GM19372 (cell line): Measurements from ENCODE around the gene NLRC5.
"Not testable (repeated sequence)": the region's sequence is repeated elsewhere in the genome, so short reads cannot be mapped to it uniquely, and the experiment has no call there.

Source experiments
- ATAC-seq: cut with Tn5 transposase; IDR thresholded peaks from one replicate; pipeline ENCODE4 v1.9.1; 2021; ENCODE audit warnings: mild to moderate bottlenecking, low read depth, moderate library complexity; ENCODE audit not compliant: unreplicated experiment

NLRC5 gene

DNA sequence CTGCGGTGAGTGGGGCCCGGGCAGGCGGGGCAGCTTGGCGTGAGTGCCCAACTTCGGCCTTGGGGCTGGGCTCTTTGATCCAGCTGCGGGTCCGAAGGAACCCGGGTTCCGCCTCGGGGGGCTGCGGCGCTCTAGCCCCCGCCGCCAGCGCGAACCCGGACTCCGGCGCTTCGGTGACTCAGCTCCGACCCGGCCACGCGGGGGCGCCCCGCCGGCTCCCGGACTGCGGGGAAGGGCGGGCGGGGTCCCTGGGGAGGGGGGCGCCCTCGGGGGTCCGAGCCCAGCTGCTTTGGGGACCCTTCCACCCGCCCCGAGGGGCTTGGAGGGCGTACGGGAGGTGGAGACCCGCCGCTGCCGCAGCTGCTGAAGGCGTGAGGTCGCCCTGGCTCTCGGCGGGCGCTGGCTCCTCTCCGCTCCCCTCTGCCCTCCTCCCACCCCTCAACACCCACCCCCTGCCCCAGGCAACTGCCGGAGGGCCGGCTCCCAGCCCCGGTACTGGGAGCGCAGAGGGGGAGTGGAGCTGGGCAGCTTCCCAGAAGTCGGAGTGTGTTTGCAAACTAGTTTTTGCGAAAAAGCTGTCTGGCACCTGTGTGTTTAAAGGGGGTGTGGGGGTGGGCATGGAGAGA, 103.5 kb downstream of the NLRC5 start:
- no peak for ATAC-seq

DNA sequence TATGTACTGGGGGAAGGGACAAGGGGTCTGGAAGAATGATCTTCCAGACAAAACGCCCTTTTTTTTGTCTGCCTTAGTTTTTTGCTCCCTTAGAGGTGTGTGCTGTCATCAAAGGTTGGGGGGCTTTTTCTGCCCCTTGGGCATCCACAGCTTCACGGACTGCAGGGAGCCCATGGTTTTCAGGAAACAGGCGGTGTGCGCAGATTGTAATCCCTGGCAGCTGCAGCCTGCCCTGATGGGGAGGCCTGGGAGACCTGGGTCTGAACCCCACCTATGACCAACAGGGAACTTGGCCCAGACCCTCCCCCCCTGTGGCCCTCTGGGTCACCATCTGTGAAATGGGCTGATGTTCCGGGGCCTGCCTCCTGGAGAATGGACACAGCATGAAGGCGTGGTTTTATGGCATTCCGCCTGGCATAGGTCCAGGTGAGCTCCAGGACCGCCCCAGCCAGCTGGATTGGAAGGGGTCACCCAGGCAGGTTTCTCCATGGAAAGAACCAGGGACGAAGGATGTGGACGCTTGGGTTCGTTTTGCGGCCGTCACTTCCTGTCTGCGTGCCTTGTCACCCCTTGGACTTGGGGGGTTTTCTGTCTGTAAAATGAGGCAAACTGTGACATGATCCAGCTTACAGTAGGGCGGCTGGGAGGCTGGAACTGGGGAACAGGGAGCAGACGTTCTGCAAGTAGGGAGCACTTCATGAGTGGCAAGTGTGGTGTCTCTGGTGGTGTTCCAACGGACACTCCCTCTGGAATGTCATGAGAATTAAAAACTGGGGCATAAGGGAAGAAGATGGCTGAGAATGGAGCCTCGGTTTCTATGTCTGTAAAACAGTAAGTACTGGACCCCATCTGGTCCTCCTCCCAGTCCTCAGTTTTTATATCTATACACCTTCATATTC, 104.6 kb downstream of the NLRC5 start:
- ATAC-seq = no peak

DNA sequence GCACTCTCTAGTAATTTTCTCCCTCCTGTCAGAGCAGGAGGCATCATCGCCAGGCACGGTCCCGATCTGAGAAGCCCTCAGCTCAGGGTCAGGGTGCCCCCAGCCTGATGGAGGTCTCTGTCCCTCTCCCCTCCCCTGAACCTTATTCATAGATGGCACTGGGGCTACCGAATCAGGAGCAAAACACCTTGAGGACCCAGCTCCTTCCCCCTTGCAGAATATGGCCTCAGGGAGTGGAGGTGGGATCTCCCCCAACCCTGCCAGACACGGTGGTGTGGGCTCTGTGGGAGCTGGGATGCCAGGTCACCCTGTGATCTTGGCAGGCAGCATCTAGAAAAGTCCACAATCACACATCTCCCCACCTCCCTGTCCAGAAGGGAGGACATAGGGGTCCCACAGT, 105.6 kb downstream of the NLRC5 start:
- ATAC-seq = no peak

DNA sequence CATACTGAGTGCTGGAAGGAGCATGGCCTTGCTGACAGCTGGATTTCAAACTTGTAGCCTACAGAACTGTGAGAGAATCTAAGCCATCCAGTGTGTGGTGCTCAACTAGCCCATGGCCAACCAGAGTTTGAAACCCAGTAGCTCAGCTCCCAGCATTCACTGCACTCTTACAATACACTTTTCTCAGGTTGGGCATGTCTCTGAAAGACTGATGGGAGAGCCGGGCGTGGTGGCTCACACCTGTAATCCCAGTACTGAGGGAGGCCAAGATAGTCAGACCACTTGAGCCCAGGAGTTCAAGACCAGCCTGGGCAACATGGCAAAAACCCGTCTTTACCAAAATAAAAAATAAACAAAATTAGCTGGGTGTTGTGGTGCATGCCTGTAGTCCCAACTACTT, 106.8 kb downstream of the NLRC5 start:
- no peak for ATAC-seq

DNA sequence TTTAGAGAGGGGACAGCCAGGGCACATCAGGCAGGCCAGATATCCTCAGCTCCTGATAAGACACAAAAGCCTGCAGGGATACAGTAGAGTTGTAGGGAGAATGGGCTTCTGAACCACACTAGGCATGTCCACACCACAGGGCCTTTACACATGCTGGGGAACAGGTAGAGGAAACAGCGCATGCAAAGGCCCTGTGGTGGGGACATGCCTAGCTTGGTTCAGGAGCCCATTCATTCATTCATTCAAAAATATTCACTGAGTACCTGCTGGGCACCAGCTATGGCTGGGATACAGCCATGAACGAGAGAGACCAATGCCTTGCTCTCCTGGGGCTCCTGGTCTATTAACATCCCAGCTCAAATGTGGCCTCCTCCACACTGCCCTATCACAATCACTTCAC, 107.4 kb downstream of the NLRC5 start:
- no peak for ATAC-seq

DNA sequence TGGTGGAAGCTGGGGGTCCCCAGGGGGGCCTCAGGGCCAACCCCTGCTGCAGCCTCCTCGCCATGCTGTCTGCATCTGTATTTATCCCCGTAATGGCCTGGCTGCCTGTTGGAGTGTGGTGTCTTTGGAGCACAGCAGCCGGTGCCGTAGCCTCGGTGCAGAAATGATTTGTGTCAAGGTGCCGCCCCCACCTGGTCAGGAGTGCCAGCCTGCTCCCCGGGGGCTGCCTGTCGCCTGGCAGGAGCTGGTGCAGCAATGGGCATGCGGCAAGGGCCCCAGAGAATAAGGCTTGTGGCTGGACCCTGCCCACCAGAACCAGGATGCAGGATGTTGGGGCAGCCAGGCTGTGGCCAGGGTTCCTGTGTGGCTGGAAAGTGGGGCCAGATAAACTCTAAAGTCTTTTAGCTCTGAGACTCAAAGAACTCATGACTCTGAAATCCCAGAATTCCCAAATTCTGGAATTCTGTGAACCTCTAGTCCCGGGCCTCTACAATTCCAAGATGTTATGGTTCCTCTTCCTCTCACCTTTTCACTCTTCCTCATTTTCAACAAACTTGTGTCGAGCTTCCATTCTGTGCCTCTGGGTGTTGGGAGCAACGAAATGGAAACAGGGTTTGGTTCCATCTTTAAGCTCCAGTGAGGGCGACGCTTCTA, 109.0 kb downstream of the NLRC5 start:
- ATAC-seq = no peak

DNA sequence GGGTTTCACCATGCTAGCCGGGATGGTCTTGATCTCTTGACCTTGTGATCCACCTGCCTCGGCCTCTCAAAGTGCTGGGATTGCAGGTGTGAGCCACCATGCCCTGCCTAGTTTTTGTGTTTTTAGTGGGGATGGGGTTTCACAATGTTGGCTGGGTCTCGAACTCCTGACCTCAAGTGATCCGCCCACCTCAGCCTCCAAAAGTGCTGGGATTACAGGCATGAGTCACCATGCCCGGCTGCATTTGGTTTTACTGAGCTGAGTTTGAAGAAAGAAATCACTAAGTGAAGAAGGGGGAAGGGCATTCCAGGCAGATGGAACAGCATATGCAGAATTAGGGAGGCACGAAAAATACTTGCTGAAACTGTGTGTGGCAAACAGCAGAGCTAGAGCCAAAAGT, 110.6 kb downstream of the NLRC5 start:
- ATAC-seq = not testable (repeated sequence)

DNA sequence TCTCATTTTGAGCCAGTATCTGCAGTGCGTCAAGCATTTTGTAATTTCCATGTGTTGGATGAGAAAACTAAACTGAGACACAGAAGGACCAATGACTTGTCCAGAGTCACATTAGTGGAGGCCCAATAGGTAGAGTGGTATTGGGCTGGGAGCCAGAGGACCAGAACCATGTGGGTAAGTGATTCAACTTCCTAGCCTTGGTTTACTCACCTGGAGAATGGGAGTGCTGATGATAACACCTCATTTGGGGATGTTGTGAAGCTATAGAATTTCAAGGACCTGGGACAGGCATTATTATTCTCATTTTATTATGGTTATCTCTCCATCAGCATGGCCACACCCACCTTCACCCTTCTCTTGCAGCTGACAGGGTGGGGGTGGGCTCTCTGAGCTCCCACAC, 111.1 kb downstream of the NLRC5 start:
- no peak for ATAC-seq

DNA sequence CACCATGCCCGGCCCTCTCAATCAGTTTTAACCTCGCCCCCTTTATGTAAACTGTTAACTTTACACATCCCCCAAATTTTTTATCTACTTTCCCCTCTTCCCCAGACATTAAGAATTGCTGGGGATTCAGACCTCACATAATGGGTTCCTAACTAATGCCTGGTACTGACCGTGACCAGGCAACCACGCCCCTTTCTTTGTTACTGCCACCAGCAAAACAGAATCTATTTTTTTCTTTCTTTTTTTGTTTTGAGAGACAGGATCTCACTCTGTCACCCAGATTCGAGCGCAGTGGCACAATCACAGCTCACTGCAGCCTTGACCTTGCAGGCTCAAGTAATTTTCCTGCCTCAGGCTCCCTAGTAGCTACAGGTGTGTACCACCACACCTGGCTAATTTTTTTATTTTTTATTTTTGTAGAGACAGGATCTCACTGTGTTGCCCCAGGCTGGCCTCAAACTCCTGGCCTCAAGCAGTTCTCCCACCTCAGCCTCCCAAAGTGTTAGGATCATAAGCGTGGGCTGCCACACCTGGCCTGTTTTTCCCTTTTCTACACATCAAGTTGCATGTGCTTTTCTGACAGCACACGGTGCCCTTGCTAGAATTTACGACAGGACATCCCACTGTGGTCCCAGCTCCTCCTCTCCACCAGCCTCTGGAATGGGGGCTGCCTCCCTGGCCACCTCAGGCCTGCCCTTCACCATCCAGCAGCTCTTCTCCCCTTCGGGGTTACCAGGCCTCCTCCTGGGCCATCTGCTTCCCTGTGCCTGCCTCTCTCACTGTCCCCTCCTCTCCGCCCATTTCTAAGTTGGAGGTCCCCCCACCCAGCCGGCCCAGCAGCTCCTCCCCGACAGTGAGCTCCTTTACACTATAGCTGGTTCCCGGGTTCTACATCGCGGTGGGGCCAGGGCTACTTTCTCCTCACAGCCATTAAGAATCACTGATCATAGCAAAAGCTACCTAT, 113.8 kb downstream of the NLRC5 start:
- ATAC-seq = no peak

DNA sequence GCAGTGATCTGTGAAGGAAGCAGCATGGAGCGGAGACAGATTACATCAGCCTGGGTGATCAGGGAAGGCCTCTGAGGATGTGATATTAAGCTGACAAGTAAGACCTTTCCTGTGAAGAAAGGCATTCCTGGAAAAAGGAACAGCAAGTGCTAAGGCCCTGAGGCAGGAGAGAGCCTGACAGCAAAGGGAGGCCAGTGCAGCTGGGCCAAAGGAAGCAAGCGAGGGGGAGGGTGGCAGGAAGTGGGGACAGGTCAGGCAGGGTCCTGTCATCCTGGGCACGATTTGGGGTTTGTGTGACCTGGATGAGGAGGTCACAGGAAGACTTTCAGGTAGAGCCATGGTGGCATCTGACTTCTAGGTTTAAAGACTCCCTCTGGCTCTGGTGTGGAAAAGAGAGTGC, 115.3 kb downstream of the NLRC5 start:
- no peak for ATAC-seq

DNA sequence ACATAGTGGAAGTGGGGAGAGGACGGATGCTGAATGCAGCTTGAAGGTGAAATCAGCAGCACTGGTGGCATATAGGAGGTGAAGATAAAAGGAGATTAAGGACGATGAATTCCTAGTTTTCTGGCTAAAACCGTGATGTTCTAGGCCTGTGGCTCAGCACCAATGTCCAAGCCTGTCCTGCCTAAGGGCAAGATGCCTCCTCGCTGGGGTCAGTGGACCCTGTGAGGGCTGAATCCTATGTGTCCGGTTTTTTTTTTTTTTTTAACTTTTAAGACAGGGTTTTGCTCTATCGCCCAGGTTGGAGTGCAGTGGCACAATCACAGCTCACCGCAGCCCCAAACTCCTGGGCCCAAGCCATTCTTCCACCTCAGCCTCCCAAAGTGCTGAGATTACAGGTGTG, 115.8 kb downstream of the NLRC5 start:
- no peak for ATAC-seq

DNA sequence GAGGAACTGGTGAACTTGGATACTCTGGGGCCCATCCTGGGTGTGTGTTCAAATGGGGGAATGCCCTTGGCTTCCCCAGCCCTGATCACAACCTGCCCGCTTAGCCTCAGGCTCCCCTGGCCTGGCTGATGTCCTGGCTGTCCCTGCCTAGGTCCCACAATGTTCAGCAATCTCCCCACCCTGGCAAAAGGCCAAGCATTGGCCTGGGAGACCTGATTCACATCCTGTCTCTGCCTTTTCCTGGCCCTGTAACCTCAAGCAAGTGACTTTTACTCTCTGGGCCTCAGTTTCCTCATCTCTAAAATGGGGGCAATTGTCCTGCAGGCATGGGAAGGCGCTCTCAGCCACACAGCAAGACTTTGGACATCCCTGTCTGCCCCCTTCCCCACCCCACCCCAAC, 117.4 kb downstream of the NLRC5 start:
- ATAC-seq = no peak

DNA sequence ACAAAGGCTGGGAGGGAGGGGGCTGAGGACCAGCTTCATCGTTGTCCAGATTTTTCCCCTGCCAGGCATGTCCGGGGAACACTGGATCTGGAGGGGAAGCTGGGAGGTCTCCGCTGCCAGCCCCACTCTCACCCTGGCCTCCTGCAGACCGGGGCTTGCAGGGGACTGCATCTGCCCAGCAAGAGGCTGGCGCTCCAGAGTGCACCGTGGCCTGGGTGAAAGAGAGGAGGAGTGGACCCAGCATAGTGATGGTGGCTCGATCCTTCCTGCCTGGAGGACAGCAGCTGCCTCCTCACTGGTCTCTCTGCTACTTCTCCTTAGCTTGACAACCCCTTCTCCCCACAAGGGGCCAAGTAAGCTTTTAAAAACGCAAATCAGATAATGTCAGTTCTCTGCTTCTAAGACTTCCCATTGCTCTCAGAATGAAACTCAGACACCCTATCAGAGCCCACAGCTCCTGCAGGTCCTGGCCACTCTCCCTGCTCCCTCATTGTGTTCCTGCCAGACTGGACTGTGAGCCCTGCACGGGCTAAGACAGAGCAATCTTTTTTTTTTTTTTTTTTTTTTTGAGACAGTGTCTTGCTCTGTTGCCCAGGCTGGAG, 118.1 kb downstream of the NLRC5 start:
- ATAC-seq = no peak

DNA sequence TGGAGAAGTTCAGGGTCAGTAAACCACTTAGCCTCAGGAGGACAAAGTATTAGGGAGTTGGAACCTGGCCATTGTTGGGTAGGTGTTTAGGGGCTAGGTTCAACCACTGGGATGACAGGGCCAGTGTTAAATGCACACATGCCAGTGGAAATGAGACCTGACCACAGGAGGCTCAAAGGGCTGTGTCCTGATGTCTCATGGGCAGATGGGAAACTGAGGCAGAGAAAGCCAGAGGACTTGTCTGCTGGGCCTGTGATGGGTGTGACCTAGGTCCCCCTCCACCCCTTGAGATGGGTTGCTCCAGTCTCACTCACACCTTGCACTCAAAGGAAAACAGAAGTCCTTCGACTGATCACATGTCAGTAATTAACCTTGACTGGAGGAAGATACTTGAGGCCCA, 119.1 kb downstream of the NLRC5 start:
- no peak for ATAC-seq

DNA sequence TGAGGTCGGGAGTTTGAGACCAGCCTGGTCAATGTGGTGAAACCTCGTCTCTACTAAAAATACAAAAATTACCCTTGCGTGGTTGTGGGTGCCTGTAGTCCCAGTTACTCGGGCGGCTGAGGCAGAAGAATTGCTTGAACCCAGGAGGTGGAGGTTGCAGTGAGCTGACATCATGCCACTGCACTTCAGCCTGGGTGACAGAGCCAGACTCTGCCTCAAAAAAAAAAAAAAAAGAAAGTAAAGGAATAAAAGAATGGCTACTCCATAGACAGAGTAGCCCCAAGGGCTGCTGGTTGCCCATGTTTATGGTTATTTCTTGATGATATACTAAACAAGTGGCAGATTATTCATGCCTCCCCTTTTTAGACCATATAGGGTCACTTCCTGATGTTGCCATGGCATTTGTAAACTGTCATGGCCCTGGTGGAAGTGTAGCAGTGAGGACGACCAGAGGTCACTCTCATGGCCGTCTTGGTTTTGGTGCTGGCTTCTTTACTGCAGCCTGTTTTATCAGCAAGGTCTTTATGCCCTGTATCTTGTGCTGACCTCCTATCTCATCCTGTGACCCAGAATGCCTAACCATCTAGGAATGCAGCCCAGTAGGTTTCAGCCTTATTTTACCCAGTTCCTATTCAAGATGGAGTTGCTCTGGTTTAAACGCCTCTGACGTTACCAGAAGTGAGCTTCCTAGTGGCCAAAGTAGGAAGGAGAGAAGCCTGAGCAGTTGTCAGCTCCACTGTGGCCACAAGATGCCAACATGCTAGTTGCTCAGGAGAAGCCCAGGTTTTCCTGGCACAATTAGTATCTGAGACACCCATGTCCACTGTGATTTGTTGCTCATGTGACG, 120.1 kb downstream of the NLRC5 start:
- not testable (repeated sequence) for ATAC-seq

DNA sequence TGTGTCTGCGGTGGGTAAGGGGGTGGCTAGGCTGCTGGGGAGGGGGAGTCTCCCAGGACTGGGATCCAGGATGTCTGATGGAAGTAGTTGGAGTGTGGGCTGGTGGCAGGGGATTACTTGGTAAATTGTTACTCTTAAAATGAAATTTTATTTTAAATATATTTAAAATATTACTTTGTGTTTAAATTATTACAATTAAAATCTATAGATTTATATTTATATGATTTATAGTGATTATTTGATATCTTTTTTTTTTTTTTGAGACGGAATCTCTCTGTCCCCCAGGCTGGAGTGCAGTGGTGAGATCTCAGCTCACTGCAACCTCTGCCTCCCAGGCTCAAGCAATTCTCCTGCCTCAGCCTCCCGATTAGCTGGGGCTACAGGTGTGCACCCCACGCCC, 121.6 kb downstream of the NLRC5 start:
- no peak for ATAC-seq

DNA sequence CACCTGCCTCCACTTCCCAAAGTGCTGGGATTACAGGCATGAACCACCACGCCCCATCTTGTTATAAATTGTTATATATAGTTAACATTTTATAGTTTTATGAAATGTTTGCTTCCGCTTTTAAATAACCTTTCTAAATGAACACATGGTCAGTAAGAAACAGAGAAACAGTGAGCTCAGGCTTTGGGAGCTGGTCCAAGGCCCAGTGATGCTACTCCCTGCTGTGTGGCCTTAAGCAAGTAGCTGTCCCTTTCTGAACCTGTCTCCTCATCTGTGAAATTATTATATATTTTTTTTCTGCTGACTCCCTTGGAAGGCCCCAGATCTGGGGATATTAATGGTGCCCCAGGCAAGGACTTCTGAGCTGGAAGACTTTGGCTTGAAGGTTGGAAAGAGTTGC, 122.1 kb downstream of the NLRC5 start:
- ATAC-seq = no peak

DNA sequence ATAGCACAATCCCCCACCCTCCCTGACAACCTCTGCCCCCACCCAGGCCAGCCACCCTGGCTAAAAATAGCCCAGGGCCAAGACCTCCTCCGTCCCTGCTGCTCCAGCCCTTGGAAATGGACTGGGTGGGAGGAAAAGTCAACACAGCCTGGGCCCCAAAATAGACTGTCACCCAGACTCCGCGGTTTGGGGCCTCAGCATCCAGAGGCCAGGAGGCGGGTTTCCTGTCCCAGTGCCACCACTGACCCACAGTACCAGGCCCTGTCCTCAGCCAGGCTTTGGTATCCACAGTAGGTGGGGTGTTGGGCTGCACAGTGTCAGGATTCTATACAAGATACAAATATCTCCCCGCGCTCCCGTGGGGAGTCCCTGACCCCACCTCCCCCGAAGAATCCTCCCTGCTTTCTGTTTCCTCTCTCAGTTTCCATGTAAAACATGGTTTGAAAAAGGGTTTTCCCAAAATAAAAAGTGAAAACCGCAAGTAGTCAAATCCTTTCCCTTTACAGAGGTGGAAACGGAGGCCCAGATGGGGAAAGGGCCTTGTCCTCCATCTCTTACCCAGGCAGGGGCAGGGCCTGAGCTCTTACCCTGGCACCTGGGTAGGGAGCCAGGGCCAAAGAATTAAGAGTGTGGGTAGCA, 123.2 kb downstream of the NLRC5 start:
- ATAC-seq = no peak

DNA sequence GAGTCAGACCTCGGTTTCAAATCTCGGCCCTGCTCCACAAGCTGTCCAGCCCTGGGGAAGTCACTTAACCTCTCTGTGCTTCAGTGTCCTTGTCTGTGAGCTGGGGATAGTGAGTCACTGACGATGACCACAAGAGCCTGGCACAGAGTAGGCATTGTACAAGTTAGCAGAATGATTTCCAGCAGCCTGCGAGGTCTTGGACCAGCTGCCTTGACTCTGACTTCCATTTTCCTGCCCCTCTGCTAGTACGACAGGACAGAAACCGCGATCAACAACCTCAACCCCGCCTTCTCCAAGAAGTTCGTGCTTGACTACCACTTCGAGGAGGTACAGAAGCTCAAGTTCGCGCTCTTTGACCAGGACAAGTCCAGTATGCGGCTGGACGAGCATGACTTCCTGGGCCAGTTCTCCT, 123.7 kb downstream of the NLRC5 start:
- ATAC-seq = no peak
